ENCODE measurements around the gene VPS16. TPM values are rescaled to one million over a fixed set of nuclear protein-coding genes. Genes with fewer than 3 reads are reported as not detected.
"Not testable (repeated sequence)": the region's sequence is repeated elsewhere in the genome, so short reads cannot be mapped to it uniquely, and the experiment has no call there.

The VPS16 gene
- polyA plus RNA-seq, 1 donor from 2014 or later, result 117 TPM

DNA sequence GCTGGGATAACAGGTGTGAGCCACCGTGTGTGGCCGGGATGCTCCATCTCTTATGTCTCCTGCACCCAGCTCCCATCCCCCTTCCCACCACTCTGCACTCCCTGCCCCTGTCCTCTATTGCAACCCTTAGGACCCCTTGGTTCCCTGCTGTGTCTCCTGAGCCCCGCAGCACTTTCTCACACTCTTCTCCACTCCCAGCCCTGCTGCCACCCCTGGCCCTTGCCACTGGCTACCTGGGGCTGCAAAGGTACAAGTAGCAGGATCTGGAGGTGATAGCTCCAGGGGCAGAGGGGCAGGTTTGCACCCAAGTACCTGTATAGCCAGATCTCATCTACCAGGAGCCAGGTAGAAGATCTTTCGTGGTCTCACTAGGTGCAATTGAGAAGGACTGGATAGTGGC lies 33.5 kb upstream of the VPS16 start:
- H3K79me2 ChIP-seq (replicated peaks; ENCODE audit: insufficient read depth, low read length), result no peaks in the 10 kb centered on the region
- no peak overlapping the region for H3K4me3 ChIP-seq (ENCODE audit: low read length)
- H2AFZ ChIP-seq (ENCODE audit: low read depth, low read length), result no peak overlapping the region
- H3K27ac ChIP-seq (ENCODE audit: low read length), result no peak overlapping the region
- H3K9me2 ChIP-seq (ENCODE audit: insufficient read depth, low read length), result no peaks in the 10 kb centered on the region
- no peak overlapping the region for H3K9ac ChIP-seq (ENCODE audit: low read length)
- peaks cover 4% of the 10 kb centered on the region for H3K9me3 ChIP-seq (ENCODE audit: low read length)
- TF ChIP-seq MXI1 (conservative IDR thresholded peaks at IDR 0.05; ENCODE audit: poor library complexity, severe bottlenecking), result no peak
- no peak for TF ChIP-seq RAD21 (conservative IDR thresholded peaks at IDR 0.05)
- TF ChIP-seq TAF1 (IDR thresholded peaks at IDR 0.05; ENCODE audit: low read depth), result no peak
- TF ChIP-seq EZH2 (IDR thresholded peaks at IDR 0.05; ENCODE audit: borderline replicate concordance, insufficient read depth, low read length, poor library complexity, severe bottlenecking), result no peak
- TF ChIP-seq, protein P1, sequence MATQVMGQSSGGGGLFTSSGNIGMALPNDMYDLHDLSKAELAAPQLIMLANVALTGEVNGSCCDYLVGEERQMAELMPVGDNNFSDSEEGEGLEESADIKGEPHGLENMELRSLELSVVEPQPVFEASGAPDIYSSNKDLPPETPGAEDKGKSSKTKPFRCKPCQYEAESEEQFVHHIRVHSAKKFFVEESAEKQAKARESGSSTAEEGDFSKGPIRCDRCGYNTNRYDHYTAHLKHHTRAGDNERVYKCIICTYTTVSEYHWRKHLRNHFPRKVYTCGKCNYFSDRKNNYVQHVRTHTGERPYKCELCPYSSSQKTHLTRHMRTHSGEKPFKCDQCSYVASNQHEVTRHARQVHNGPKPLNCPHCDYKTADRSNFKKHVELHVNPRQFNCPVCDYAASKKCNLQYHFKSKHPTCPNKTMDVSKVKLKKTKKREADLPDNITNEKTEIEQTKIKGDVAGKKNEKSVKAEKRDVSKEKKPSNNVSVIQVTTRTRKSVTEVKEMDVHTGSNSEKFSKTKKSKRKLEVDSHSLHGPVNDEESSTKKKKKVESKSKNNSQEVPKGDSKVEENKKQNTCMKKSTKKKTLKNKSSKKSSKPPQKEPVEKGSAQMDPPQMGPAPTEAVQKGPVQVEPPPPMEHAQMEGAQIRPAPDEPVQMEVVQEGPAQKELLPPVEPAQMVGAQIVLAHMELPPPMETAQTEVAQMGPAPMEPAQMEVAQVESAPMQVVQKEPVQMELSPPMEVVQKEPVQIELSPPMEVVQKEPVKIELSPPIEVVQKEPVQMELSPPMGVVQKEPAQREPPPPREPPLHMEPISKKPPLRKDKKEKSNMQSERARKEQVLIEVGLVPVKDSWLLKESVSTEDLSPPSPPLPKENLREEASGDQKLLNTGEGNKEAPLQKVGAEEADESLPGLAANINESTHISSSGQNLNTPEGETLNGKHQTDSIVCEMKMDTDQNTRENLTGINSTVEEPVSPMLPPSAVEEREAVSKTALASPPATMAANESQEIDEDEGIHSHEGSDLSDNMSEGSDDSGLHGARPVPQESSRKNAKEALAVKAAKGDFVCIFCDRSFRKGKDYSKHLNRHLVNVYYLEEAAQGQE (IDR thresholded peaks at IDR 0.05; ENCODE audit: borderline replicate concordance), result no peak
- no peak for TF ChIP-seq POLR2AphosphoS5 (IDR thresholded peaks at IDR 0.05)
- TF ChIP-seq, protein P2, sequence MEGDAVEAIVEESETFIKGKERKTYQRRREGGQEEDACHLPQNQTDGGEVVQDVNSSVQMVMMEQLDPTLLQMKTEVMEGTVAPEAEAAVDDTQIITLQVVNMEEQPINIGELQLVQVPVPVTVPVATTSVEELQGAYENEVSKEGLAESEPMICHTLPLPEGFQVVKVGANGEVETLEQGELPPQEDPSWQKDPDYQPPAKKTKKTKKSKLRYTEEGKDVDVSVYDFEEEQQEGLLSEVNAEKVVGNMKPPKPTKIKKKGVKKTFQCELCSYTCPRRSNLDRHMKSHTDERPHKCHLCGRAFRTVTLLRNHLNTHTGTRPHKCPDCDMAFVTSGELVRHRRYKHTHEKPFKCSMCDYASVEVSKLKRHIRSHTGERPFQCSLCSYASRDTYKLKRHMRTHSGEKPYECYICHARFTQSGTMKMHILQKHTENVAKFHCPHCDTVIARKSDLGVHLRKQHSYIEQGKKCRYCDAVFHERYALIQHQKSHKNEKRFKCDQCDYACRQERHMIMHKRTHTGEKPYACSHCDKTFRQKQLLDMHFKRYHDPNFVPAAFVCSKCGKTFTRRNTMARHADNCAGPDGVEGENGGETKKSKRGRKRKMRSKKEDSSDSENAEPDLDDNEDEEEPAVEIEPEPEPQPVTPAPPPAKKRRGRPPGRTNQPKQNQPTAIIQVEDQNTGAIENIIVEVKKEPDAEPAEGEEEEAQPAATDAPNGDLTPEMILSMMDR (IDR thresholded peaks at IDR 0.05; ENCODE audit: poor library complexity, severe bottlenecking), result no peak
- no peak for TF ChIP-seq SMC3 (conservative IDR thresholded peaks at IDR 0.05; ENCODE audit: poor library complexity)
- TF ChIP-seq EP300 (conservative IDR thresholded peaks at IDR 0.05; ENCODE audit: poor library complexity, severe bottlenecking), result no peak
- no peaks in the 10 kb centered on the region for H4K20me1 ChIP-seq (ENCODE audit: insufficient read depth)
- H3K36me3 ChIP-seq (ENCODE audit: insufficient read depth, low read length), result no peaks in the 10 kb centered on the region
- no peak overlapping the region for H3K4me2 ChIP-seq (ENCODE audit: low read length)
- no peaks in the 10 kb centered on the region for H3F3A ChIP-seq (ENCODE audit: insufficient read depth, low read length, poor library complexity, severe bottlenecking)
- H3K27me3 ChIP-seq (ENCODE audit: insufficient read depth, low read depth, low read length), result peaks cover 48% of the 10 kb centered on the region

DNA sequence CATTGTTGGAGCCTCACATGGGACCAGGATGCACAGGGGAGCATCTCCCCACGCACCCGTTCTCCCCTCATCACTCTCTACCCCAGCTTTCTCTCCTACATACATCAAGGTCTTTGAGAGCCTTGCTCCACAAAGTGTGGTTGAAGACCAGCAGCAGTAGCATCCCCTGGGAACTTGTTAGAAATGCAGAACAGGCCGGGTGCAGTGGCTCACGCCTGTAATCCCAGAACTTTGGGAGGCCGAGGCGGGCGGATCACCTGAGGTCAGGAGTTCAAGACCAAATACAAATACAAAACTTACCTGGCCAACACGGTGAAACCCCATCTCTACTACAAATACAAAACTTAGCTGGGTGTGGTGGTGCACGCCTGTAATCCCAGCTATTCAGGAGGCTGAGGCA lies 32.6 kb upstream of the VPS16 start:
- H3K4me3 ChIP-seq (ENCODE audit: low read length); H3K9me2 ChIP-seq (ENCODE audit: insufficient read depth, low read length); H3K9ac ChIP-seq (ENCODE audit: low read length); H3K4me2 ChIP-seq (ENCODE audit: low read length); H4K20me1 ChIP-seq (ENCODE audit: insufficient read depth); H3K9me3 ChIP-seq (ENCODE audit: low read length); H3K27ac ChIP-seq (ENCODE audit: low read length); H2AFZ ChIP-seq (ENCODE audit: low read depth, low read length); H3F3A ChIP-seq (ENCODE audit: insufficient read depth, low read length, poor library complexity, severe bottlenecking); H3K36me3 ChIP-seq (ENCODE audit: insufficient read depth, low read length); H3K79me2 ChIP-seq (replicated peaks; ENCODE audit: insufficient read depth, low read length): not testable (repeated sequence)
- peaks cover 39% of the 10 kb centered on the region for H3K27me3 ChIP-seq (ENCODE audit: insufficient read depth, low read depth, low read length)

DNA sequence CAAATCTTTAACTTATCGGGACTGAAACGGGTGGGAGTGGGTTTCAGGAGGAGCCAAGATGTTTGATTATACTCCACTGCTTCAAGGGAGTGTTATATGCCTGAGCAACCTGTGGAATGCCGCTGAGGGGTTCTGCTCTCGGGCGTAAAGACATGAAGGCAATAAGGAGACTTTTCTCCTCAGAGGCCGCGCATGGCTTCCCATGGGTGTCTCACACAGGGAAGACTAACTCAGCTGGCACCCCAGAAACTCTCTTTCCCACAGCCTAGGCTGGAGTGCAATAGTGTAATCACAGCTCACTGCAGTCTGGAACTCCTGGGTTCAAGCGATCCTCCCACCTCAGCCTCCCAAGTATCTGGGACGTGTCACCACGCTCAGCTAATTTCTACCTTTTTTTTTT lies 30.9 kb upstream of the VPS16 start:
- H2AFZ ChIP-seq (ENCODE audit: low read depth, low read length), result no peak overlapping the region
- no peaks in the 10 kb centered on the region for H3K36me3 ChIP-seq (ENCODE audit: insufficient read depth, low read length)
- no peaks in the 10 kb centered on the region for H3K9me2 ChIP-seq (ENCODE audit: insufficient read depth, low read length)
- H3K4me3 ChIP-seq (ENCODE audit: low read length), result no peak overlapping the region
- peaks cover 9% of the 10 kb centered on the region for H3K9me3 ChIP-seq (ENCODE audit: low read length)
- TF ChIP-seq, protein P2 (IDR thresholded peaks at IDR 0.05; ENCODE audit: poor library complexity, severe bottlenecking), result no peak
- TF ChIP-seq RAD21 (conservative IDR thresholded peaks at IDR 0.05), result no peak
- TF ChIP-seq MXI1 (conservative IDR thresholded peaks at IDR 0.05; ENCODE audit: poor library complexity, severe bottlenecking), result no peak
- TF ChIP-seq SMC3 (conservative IDR thresholded peaks at IDR 0.05; ENCODE audit: poor library complexity), result no peak
- TF ChIP-seq POLR2AphosphoS5 (IDR thresholded peaks at IDR 0.05), result no peak
- no peak for TF ChIP-seq EP300 (conservative IDR thresholded peaks at IDR 0.05; ENCODE audit: poor library complexity, severe bottlenecking)
- no peak for TF ChIP-seq EZH2 (IDR thresholded peaks at IDR 0.05; ENCODE audit: borderline replicate concordance, insufficient read depth, low read length, poor library complexity, severe bottlenecking)
- TF ChIP-seq, protein P1 (IDR thresholded peaks at IDR 0.05; ENCODE audit: borderline replicate concordance), result no peak
- no peak for TF ChIP-seq TAF1 (IDR thresholded peaks at IDR 0.05; ENCODE audit: low read depth)
- no peak overlapping the region for H3K4me2 ChIP-seq (ENCODE audit: low read length)
- no peaks in the 10 kb centered on the region for H3F3A ChIP-seq (ENCODE audit: insufficient read depth, low read length, poor library complexity, severe bottlenecking)
- H3K27me3 ChIP-seq (ENCODE audit: insufficient read depth, low read depth, low read length), result peaks cover 23% of the 10 kb centered on the region
- no peaks in the 10 kb centered on the region for H4K20me1 ChIP-seq (ENCODE audit: insufficient read depth)
- no peak overlapping the region for H3K9ac ChIP-seq (ENCODE audit: low read length)
- no peak overlapping the region for H3K27ac ChIP-seq (ENCODE audit: low read length)
- no peaks in the 10 kb centered on the region for H3K79me2 ChIP-seq (replicated peaks; ENCODE audit: insufficient read depth, low read length)

Measured in neural cell (in vitro differentiated cells).